HG03039 (cell line): ENCODE results near the gene SMLR1.

Experiments used
- ATAC-seq: cut with Tn5 transposase; IDR thresholded peaks from one replicate; pipeline ENCODE4 v1.9.1; 2021; ENCODE audit warnings: mild to moderate bottlenecking, moderate library complexity; ENCODE audit not compliant: unreplicated experiment

Gene SMLR1

GRCh38 chr6:130849594-130849993 lies 22.4 kb downstream of the SMLR1 start:
- no peak for ATAC-seq

- ATAC-seq: no peak
These were observed 23.8 kb downstream of the SMLR1 start for GRCh38 chr6:130851026-130851425.

GRCh38 chr6:130852844-130853554 lies 25.8 kb downstream of the SMLR1 start:
- no peak for ATAC-seq

- no peak for ATAC-seq
These were observed 26.5 kb downstream of the SMLR1 start for GRCh38 chr6:130853555-130854183.

- ATAC-seq: no peak
These were observed 30.8 kb downstream of the SMLR1 start for GRCh38 chr6:130858054-130858453.

GRCh38 chr6:130858498-130859160 lies 31.4 kb downstream of the SMLR1 start:
- no peak for ATAC-seq

GRCh38 chr6:130859161-130859867 lies 32.1 kb downstream of the SMLR1 start:
- ATAC-seq: no peak

- ATAC-seq: no peak
These were observed 35.2 kb downstream of the SMLR1 start for GRCh38 chr6:130862370-130862769.

GRCh38 chr6:130863415-130864230 lies 36.4 kb downstream of the SMLR1 start:
- no peak for ATAC-seq

GRCh38 chr6:130864344-130864743 lies 37.1 kb downstream of the SMLR1 start:
- no peak for ATAC-seq

GRCh38 chr6:130865793-130866192 lies 38.6 kb downstream of the SMLR1 start:
- ATAC-seq: no peak

GRCh38 chr6:130869681-130870080 lies 42.5 kb downstream of the SMLR1 start:
- ATAC-seq: no peak

- no peak for ATAC-seq
These were observed 43.1 kb downstream of the SMLR1 start for GRCh38 chr6:130870179-130870880.

- no peak for ATAC-seq
These were observed 45.3 kb downstream of the SMLR1 start for GRCh38 chr6:130872250-130873095.

- ATAC-seq: no peak
These were observed 46.5 kb downstream of the SMLR1 start for GRCh38 chr6:130873746-130874145.

GRCh38 chr6:130879826-130880225 lies 52.6 kb downstream of the SMLR1 start:
- no peak for ATAC-seq

GRCh38 chr6:130882370-130882769 lies 55.2 kb downstream of the SMLR1 start:
- ATAC-seq: no peak

GRCh38 chr6:130885392-130886192 lies 58.4 kb downstream of the SMLR1 start:
- ATAC-seq: peak; percentile 65
